Epithelial cell of esophagus (primary cell): ENCODE data around the gene CCDC86.
A peak's percentile ranks its signal among the peaks of the same experiment; 100 is the strongest.

Experiments
- DNase-seq: peaks from one replicate; pipeline ENCODE4 v3.0.0; 2010; ENCODE audit warnings: low read depth
- H3K4me3 ChIP-seq: 2 replicates; pipeline ENCODE4 v1.5.1; 2011; ENCODE audit warnings: mild to moderate bottlenecking, low read length, control low read depth
- CTCF ChIP-seq: IDR thresholded peaks from 2 replicates; pipeline ENCODE4 v1.5.1; 2011; ENCODE audit warnings: low read depth, mild to moderate bottlenecking, low read length, control low read depth, inconsistent platforms; ENCODE audit not compliant: insufficient read depth; ENCODE audit errors: missing control alignments

Gene CCDC86

DNA sequence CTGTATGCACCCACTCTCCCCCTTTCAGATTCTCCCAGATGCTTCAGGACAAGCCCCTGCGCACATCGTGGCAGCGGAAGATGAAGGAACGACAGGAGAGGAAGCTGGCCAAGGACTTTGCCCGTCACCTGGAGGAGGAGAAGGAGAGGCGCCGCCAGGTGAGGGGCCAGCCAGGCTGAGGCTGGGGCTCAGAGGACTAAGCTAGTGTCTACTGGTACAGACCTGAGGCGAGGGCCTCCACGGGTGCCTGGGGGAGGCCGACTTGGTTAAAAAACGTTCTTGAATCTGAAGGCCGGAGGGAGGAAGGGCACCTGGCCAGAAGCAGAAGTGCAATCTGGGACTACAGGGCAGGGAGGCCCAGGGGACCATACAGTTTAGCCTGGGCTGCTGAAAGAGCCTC lies 6.0 kb downstream of the CCDC86 start:
- no peak for TF ChIP-seq CTCF
- DNase-seq: no peak

DNA sequence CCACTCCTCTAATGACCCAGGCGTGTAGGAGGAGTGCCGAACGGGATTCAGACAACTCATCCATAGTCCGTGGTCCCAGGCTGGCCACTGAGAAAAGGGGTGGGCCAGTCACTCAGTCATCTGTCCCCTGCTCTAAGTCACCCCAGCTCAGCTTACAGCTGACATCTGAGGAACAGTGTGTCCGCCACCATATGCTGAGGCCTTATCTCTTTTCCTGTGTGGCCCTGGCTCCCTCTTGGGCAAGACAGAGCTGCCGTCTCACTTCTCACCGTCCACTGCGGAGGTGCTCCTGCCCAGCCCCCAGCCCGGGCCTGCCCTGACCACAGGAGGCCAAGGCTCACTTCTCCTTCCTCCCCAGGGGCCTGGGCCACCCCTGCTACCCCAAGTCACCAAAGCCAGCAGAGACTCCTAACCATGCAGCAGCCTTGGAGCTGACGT lies 6.8 kb downstream of the CCDC86 start:
- no peak for DNase-seq
- no peak overlapping the region for H3K4me3 ChIP-seq
- TF ChIP-seq CTCF: no peak

More for the DNA sequence above, 6.0 kb downstream of the CCDC86 start:
- H3K4me3 ChIP-seq: no peak overlapping the region

- DNase-seq: no peak
- TF ChIP-seq CTCF: no peak
- H3K4me3 ChIP-seq: no peak overlapping the region
These were observed 8.0 kb downstream of the CCDC86 start for GRCh38 chr11:60849641-60850520.

- no peak for TF ChIP-seq CTCF
- H3K4me3 ChIP-seq: no peak overlapping the region
- no peak for DNase-seq
These were observed 9.6 kb downstream of the CCDC86 start for GRCh38 chr11:60851327-60852104.

GRCh38 chr11:60852117-60852981 lies 10.4 kb downstream of the CCDC86 start:
- DNase-seq: peak; percentile 26
- no peak for TF ChIP-seq CTCF
- H3K4me3 ChIP-seq: no peak overlapping the region

DNA sequence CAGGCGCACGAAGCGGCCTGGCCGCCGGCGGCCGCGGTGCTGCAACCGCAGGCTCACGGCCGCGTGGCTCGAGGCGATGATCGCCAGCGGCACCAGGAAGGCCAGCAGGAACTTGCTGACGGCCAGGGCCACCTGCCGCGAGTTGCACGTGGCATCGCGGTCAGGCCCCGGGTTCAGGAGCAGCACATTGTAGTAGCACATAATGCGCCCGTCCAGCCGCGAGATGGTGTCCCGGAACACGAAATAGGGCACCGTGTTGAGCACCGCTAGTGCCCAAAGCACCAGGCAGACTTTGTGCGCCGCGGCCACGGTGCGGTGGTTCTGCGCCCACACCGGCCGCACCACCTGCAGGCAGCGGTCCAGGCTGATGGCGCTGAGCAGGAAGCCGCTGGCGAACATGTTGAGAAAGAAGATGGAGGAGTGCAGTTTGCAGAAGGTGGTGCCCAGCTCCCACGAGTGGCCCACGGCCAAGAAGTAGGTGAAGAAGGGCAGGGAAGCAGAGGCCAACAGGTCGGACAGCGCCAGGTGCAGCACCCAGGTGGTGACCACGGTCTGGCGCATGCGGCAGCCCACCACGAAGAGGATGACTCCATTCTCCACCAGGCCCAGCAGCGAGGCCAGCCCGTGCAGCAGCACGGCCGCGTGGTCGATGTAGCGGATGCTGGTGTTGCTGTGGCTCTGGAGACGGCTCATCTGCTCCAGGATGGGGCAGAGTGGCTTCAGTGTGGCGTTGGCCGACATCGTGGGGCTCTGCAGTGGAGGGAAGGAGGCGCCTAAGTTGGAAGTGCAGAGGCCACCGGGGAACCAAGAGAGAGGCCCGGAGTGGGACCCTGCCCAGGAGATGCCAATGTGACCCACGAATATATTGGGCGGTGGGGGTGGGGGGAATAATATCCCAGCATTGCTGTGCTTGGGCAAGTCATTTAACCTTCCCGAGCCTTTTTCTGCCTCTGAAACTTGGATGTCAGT lies 11.4 kb downstream of the CCDC86 start:
- DNase-seq: no peak
- no peak overlapping the region for H3K4me3 ChIP-seq
- no peak for TF ChIP-seq CTCF
